NCI-H446 treated with DMSO at 0.1 percent for 48 hours (cell line): ENCODE data around the gene SAFB2.

ENCODE experiments used
- DNase-seq: peaks from one replicate; lab custom pipeline; 2025; lab: John Stamatoyannopoulos, UW

SAFB2 gene

DNA sequence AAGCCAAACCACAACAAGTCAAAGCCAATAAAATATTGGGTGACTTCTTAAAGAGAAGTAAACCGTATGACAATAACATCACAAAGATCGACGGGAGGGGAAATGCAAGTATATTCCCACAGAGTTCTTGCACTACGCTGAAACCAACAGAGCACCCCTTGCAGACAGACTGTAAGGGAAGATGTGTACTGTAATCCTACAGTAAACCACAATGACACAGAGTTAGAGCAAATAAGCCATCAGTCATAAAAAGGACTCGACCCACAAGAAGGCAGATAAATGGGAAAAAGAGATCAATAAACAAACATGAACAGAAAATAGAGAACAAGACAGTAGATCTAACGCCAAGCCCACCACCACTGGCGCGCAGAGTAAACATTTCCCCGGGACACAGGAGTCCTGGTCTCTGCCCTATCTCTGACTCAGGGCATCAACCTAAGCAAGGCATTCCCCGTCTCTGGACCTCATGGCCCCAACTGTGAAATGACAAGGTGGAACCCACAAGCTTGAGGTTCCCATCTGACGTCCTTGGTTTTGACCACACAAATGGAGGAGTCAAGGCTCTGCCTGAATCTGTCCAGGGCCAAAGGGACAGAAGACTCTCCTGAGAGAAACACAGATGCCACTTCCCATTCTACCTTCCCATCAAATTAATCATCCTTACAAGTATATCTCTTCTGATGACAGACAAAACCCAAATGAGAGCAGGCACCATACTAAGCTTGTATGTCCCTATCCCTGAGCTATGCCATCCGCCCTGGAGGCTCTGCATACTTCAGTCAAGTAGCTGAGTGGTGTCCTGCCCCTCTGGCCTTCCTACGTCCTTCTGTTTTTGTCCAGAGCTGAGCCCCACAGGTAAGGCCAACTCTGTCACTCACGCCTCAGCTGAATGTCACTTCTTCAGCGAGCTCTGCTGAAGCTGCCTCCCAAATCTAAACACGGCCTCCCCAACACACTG, 15.0 kb downstream of the SAFB2 start:
- DNase-seq, result no peak

DNA sequence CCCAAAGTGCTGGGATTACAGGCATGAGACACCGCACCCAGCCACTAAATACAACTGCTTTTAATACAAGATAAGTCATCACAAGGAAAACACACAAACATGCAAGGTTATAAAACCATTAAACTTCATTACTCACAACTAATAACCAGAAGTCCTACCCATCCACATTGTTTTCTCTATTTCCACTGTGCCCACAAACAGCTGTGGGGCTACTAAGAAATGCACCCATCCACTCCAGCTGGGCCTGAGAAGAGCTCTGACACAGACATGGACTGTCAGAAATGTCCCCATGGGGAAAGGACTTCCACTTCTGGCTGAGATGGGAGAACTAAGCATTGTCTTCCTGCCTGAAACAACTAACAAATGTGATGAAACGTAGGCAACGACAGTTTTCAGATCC, 17.2 kb downstream of the SAFB2 start:
- DNase-seq, result no peak

DNA sequence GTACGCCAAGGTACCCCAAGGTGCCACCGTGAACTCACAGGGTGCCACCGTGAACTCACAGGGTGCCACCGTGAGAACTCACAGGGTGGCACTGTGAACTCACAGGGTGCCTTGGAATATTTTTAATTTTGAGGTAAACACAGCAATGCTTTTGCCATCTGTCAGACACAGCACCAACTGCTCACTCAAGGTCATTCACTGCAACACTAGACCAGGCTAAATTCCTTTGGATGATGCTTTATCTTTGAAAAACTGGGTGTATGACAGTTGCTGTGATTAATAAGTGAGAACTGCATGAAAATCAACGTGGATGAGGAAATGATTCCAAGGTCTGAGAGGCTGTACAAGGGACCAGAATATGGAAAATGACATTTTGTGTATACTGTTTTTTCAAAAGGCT, 18.9 kb downstream of the SAFB2 start:
- DNase-seq, result no peak

DNA sequence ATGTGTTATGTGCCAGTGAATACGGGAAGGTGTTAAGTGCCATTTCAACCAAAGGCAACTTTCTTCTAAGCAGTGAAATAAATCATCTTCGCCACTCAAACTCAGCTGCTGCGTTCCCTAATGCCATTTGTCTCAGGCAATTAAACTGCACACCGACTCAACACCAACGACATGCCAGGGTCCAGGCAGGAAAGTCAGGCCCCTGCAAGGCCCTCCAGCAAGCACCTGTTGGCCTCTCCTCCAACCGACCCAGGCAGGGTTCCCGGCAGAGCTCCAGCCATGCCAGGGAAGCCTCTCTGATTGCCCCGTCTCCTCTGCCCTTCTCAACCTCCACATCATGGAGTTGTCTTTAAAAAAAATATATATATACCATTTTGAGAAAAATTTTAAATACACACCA, 21.8 kb downstream of the SAFB2 start:
- no peak for DNase-seq

DNA sequence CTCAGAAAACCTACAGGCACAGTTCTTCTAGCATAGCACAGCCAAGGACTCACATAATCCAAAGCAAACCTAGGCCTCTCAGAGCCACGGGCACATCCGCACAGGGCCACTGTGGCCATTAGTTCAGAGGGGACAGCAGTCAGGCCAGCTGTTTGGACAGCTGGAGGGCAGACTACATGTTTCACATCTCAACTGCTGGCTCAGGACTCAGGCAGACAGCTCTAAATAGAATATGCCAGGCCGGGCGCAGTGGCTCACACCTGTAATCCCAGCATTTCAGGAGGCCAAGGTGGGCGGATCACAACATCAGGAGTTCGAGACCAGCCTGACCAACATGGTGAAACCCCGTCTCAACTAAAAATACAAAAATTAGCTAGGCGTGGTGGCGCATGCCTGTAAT, 26.8 kb downstream of the SAFB2 start:
- DNase-seq, result no peak

DNA sequence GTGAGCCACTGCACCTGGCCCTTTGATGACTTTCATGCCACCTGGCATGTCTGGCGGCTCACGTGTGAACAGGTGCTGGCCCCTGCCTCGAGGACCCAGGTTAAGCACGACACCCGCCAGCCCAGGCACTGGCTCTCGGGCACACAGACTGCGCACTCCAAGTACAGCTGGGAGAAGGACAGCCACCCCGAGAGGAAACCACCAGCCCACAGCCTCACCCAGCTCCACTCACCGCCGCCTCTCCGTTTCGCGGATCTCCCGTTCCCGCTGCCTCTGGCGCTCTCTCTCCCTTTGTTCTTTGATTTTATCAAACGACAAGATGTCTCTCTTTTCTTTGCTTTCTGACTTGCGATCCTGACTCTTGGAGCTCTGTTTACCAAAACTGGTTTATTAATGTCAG, 27.4 kb downstream of the SAFB2 start:
- no peak for DNase-seq

DNA sequence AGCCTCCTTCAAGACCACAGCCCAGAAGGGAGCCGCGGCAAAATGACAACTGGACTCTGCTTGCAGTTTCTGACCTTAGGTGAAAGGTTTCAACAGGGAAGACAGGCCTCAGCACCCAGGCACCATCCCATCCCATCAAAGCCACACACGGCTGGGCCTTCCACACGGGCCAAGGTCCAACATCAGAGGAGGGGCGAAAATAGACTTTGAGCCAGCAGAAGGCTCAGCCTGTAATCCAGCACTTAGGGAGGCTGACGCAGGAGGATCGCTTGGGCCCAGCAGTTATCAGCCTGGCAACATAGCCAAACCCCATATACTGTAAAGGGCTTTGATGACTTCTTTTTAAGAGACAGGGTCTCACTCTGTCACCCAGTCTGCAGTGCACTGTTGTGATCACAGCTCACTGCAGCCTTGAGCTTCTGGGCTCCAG, 28.0 kb downstream of the SAFB2 start:
- no peak for DNase-seq

DNA sequence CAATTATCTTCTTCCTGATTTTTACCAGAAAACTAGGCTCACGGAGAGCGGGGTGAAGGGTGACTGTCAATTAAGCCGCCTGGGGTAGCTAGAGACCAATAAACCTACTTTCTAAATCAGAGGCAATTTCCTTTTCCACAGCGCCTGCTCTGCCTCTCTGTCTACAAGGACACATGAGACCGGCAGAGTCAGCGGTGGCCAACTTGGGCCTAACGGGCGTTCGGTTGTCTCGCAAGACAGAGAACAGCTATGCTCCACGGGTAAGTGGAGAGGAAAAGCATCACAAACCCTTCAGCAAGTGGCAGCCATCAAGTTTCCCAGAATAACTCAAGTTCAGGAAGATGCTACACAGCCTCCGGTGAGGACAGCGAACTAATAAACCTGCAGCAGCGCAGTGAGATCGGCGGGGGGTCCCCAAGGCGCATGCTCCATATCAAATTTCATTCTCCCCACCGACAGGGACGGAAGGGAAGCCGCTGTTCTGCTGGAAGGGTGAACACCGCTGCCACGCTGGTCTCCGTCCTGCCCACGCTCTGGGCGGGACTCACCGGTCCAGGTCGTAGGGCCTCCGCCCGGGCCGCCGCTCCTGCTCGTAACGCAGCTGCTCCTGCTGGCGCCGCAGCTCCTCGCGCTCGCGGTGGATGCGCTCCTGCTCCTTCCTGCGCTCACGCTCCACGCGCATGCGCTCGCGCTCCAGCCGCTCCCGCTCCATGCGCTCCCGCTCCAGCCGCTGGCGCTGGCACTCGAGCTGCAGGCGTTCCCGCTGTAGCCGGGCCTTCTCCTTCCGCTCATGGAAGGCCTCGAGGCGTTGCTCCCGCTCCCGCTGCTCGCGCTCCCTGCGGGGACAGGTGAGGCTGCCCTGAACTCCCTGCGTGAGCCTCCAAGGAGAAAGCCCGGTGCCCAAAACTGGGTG, 29.0 kb downstream of the SAFB2 start:
- no peak for DNase-seq

DNA sequence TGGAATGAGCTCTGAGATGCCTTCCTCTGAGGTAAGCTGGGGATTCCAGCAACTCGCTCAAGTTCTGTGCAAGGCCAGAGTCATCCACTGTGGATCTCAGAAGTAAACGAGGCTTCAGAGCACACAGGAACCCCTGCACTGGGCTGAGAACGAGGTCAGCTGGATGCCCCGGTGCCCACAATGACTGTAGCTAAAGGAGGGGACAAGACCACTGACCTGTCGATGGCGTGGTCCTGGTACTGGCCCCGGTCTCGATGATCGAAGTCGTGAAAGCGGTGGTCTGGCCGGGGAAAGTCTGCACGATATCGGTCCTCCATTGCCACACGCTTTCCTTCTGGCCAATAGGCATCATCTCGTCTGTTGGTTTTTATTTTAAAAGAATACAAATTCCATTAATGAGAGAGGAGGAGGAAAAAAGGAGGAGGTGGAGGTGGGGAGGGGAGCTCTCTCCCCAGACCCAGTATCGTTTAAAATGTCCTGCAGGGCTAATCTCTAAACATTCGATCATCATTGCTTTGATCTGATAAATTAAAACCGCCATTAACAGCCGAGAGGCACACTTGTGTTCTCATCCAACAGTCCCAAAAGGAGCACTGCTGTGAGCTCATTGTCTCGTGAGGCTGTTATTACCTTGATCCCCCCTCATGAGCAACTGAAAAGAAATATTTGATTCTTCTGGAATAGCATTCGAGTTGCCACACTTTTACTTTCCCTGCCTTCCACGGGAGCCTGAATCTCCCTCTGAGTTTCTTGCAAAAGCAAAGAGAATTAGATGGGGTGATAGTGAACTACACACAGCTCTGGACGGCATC, 29.8 kb downstream of the SAFB2 start:
- DNase-seq, result no peak

DNA sequence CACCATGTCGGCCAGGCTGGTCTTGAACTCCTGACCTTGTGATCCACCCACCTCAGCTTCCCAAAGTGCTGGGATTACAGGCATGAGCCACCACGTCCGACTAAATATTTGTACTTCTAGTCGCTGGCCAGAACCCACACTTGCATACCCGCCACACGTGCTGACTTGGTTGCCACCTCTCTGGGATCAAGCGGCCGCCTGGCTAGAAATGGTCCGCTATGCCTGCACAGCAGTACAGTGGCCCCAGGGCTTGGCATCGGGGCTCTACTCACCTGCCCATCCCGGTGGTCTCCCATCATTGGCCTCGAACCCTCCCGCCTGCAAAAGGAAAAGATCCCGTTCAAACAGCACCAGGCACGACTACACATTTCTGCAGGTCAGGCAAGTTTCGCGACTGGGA, 31.1 kb downstream of the SAFB2 start:
- DNase-seq, result no peak

DNA sequence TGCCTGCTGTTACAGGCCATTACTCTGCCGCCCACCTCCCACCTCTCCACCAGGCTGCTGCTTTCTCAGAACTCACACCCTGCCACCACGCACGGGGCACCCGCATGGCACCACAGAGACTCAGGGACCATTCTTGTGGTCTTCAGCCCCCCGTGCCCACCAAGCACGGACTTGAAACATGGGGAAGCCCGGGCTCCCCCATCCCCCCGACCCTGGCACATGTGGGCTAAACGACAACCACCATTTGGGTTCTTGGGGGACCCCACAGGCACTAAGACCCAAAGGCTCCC, 31.8 kb downstream of the SAFB2 start:
- no peak for DNase-seq

DNA sequence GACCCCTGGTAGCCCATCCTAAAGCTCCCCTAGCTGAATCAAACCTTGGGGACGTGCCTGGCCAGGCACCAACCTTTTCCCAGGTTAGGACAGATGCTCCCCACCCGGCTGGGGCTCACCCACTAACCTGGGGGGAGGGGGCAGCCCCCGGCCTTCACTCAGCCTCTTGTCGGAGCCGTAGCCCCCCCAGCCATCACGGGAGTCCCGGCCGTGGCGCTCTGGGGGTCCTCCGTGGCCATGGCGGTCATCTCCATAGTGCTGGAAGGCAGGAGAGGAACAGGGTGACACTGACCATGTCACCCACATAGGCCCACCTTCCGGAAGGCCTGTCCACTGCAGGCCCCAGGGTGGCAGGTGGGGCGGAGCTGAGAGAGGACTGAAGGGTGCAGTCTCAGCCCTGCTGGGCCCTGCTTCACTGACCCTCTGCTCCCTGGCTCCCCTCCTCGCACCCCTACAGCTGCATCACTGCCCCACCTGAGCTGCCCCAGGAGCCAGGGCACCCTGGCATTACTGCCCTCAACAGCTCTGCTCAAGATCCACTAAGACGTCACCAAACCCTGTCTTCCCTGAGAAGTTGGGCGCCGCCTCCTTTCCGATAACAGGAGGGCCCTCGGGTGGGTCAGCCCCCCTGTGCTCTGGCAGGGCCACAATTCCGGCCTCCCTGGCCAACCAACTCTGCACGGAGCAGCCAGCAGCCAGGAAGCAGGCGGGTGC, 32.3 kb downstream of the SAFB2 start:
- DNase-seq, result no peak

DNA sequence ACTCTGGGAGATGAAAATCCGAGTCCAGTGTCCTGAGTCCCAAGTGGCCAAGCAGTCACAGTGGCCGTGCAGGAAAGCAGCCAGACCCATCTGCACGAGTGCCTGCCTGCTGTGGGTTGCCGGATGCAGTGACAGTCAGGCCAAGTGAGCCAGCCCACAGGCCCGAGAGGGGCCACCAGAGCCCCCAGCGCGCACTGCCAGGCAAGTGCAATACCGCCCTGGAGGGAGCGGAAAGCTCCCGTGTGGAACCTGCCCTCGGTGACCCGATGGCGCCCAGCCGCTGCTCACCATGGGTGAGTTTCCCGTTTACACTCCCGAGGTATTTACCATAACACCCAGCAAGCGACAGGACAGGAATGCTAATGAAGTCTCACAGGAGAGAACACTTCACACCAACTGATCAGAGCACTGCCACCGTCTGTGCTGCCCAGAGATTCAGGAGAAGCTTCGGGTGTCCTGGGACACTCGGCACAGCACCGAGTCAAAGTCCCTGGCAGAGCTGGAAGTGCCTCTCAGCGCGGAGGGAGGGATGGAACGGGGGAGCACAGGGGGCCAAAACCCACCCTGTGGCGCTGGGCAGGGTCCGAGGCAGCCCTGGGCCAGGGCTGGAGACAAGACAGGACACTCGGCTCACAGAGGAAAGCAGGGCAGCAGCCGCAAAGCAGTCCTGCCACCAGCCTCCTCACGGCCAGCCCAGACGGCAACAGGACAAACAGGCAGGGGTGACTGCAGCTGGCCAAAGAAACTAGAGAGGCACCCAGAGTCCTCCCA, 33.5 kb downstream of the SAFB2 start:
- DNase-seq, result no peak

DNA sequence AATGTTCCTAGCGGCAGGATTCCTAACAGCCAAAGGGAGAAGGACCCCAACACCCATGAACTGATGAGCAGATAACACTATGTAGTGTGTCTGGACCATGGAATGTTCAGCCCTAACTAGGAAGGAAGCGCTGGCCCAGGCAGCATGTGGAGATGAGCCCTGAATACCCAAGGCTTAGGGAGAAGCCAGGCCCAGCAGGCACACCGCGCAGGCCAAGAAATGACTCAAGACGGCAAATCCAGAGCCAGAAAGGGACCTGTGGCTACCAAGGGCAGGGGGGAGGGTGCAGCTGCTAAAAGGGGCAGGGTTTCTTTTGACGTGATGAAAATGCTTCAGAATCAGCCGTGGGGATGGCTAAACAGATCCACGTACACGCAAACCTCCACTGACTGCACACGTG, 34.1 kb downstream of the SAFB2 start:
- DNase-seq, result no peak

DNA sequence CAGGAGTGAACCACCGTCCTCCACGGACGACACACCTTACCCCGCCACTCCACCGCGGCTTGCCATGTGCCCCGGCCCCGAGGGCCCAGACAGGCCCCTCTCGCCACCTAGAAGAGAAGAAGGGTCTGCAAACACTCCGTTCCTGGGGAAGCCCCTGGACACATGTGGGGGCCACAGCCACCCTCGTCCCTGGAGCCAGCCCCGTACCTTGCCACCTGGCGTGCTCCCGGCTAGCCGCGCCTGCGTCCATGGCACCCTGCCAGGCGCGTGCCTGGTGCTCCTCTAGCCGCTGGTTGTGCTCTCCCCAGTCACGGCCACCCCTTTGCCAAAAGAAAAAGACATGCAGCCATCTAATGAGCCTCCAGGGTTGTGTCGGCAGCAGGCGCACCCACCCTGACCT, 34.9 kb downstream of the SAFB2 start:
- no peak for DNase-seq

DNA sequence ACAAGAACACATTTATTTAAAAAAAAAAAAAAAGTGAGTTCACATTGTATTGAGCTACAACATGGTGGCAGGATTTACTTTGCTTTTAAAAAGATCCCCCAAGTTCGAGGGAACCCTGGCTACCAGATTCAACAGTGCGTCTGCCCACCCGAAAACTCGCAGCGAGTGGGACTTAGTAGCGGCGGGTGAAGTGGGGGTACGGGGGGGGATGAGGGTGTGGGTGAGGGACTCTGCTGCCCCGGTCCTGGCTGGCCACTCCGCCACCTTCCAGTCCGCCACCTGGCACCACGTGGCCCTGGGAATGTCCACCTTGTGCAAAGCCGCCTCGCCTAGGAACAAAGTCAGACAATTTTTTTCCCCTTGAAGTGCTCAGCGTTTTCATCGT, 35.5 kb downstream of the SAFB2 start:
- no peak for DNase-seq

DNA sequence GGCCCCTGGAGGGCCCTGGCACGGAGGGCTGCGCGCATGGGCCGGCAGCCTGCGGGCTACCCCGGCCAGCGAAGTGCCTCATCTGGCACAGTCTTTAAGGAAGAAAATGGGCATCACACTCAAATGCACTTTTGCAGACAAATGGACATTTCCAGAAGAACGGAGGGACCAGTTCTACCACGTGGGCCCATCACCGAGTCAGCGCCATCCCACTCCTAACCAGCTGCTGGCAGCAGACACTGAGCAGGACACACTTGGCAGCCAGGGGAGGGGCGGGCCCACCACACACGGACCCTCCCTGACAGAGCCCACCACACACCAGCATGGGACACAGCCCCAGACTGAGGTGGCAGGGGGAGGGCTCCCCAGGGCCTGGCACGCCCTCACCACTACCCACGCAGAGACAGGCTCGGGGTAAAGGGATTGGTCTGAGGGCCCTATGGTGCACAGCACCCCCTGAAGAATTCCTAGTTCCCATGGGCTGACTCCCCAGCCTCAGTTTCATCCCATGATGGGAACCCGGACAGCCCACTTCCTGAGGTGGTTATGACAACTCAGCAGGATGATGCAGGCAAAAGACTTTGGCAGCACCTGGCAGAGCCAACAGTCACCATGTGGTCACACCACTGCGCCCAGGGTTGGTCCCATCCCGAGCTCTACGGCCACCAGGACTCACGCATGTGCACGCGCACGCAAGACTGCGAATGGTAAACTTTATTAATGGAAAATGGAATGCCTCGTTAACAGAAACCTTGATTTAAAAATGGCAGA, 36.1 kb downstream of the SAFB2 start:
- no peak for DNase-seq

DNA sequence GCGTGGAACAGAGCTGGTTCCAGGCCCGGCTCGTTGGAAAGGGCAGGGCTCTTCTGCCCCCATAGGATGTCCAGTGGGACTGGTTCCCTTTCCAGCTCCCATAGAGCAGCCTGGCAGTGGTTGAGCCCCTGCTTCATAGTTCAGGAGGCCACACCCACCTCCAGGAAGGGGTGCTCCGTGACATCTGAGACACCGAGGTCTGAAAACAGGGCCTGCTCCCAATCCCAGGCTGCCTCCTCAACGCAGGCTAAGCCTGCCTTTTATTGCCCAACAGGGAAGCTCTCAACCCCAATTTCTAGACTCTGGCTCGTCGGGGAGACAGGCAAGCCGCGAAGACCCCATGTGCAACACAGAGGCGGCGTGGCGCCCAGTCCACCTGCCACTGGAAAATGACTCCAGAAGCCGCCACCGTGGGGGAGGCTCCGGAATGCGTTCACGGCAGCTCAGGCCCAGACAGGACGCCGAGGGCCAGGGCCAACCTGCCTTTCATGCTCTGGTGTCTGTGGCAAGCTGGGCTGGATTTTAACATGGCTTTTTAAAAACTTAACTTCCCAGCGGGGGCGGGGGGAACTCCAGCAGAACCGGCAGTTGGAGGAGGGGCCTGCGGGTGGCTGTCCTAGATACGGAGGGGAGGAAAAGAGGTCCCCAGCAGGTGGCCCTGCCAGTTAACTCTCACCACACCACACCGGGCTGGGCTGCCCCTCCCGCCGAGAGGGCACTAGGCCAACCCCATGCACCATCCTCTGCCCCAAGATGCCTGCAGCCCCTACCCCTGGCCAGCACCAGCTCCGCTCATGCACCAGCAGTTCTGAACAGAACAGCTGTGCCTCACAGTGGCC, 36.9 kb downstream of the SAFB2 start:
- DNase-seq, result peak; percentile 58

DNA sequence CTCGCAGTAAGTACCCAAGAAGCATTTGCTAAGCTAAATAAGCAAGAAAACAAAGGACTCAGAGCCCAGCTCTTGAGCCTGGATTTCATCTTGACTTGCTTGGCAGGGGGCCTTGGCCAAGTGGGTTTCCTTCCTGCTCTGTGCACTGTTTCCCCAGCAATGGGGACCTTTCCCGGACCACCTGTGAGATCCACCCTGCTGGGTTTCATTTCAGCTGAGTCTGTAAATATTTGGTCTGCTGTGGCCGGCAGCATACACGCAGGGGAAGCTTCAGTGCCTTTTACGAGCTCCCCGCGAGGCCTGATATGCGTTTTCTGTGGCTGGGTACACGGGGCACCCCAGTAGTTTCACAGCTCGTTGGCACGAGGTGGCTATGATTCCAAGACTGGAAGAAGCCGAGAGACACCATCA, 42.4 kb downstream of the SAFB2 start:
- no peak for DNase-seq
